Measurements from ENCODE around the gene PPP4R4.

GRCh38 chr14:94176808-94177207 is 2.7 kb downstream of the PPP4R4 start:
- TF ChIP-seq, protein P1, sequence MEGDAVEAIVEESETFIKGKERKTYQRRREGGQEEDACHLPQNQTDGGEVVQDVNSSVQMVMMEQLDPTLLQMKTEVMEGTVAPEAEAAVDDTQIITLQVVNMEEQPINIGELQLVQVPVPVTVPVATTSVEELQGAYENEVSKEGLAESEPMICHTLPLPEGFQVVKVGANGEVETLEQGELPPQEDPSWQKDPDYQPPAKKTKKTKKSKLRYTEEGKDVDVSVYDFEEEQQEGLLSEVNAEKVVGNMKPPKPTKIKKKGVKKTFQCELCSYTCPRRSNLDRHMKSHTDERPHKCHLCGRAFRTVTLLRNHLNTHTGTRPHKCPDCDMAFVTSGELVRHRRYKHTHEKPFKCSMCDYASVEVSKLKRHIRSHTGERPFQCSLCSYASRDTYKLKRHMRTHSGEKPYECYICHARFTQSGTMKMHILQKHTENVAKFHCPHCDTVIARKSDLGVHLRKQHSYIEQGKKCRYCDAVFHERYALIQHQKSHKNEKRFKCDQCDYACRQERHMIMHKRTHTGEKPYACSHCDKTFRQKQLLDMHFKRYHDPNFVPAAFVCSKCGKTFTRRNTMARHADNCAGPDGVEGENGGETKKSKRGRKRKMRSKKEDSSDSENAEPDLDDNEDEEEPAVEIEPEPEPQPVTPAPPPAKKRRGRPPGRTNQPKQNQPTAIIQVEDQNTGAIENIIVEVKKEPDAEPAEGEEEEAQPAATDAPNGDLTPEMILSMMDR (IDR thresholded peaks at IDR 0.05): no peak
- TF ChIP-seq POLR2A (IDR thresholded peaks at IDR 0.05) (no peak), EP300 (IDR thresholded peaks at IDR 0.05) (no peak)
